ENCODE data around the gene GMDS. TPM values are rescaled to one million over a fixed set of nuclear protein-coding genes. Genes with fewer than 3 reads are reported as not detected.

The GMDS gene
- total RNA-seq, 1 donor from 2014 or later, result 65.2 TPM

DNA sequence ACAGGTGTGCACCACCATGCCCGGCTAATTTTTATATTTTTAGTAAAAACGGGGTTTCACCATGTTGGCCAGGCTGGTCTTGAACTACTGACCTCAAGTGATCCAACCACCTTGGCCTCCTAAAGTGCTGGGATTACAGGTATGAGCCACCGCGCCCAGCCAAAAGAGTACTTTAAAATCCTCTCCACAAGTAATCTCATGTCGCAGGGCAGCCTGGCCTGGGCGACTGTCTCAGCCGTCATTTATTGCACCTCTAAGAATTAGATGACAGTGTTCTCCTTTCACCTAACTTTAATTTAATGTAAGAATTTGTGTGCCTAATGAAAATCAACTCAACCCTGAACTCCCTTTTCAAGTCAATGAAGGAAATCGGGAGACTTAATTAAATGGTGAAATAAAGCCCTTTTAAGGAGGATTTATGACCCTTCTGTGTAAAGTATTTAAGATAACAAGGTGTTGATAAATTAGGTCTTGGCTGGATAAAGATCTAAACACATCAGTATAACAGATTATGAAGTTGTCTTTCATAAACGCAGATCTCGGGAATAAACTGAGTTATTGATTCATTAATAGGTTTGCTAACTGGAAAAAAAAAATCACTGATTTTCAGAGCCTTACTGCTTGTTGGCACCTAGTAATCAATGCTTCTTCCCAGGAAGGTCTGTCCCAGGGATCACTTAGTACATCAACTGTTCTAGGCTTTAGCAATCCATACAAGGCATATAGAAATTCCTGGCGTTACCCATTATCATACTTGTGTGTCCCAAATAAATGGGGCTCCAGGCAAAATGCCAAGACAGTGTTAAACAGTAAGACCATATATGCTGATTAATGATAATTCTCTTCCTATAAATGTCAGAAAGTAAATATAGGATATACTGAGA, 209.3 kb downstream of the GMDS start:
- no peak for DNase-seq (ENCODE audit: low spot score)

GRCh38 chr6:2035046-2035445, 210.4 kb downstream of the GMDS start:
- DNase-seq (ENCODE audit: low spot score), result no peak

DNA sequence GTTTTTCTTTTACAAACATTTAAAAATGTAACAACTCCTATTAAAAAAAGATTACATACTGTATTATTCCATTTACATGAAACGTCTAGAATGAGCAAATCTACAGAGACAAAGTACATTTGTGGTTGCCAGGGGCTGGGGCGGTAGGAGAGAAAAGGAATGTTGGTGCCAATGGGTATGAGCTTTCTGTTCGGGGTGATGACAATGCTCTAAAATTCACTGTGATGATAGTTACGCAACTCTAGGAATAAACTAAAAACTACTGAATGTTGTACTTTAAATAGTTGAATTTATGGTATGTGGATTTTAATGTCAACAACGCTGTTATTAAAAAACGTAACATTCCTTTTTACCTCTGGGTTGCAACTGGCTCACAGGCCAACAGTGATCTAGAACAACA, 211.1 kb downstream of the GMDS start:
- no peak for DNase-seq (ENCODE audit: low spot score)

GRCh38 chr6:2033544-2033943, 211.9 kb downstream of the GMDS start:
- no peak for DNase-seq (ENCODE audit: low spot score)

- DNase-seq (ENCODE audit: low spot score), result no peak
Measured at GRCh38 chr6:2030682-2031244, 214.6 kb downstream of the GMDS start.

DNA sequence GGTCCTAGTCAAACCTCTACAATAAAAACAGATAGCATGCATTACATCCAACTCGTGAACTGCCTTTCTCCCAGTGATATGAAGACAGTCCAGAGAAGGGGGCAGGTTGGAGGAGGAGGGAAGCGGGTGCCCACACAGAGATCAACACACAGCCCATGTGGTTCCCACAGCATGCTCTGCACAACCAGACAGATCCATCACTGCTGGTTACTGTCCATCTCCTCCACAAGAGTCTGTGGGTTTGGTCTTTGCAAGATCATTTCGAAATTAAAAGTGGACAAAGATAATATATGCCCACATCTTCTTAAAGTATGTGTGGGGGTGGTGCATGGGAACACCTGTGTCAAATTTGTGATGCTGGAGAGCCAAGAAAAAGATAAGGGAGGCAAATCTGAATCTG, 215.5 kb downstream of the GMDS start:
- DNase-seq (ENCODE audit: low spot score), result no peak

- no peak for DNase-seq (ENCODE audit: low spot score)
Measured at GRCh38 chr6:2029130-2029794, 216.1 kb downstream of the GMDS start.

DNA sequence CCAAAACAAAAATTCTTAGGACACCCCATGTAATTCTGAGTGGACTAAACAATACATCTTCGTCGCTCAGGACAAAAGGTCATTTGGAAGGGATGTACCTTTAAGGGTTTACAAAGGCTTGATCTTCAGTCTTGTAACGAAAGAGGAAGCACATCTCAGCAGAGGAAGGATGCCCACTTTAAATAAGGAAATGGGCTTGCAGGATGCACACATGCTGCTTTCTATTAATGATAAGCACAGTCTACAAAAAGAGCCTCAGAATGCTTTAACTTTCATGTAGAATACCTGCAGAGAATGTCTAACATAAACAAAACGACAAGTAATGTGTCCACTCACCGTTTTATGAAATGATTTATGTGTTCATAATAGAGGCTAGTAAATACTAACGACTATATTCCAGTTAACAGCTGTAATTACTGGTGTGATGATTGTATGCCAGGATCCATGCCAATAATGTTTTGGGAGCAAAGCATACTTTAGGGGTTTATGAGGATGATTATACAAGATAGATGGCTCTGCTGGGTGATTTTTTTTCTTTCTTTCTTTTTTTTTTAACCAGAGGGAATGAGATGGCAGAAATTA, 216.9 kb downstream of the GMDS start:
- no peak for DNase-seq (ENCODE audit: low spot score)

DNA sequence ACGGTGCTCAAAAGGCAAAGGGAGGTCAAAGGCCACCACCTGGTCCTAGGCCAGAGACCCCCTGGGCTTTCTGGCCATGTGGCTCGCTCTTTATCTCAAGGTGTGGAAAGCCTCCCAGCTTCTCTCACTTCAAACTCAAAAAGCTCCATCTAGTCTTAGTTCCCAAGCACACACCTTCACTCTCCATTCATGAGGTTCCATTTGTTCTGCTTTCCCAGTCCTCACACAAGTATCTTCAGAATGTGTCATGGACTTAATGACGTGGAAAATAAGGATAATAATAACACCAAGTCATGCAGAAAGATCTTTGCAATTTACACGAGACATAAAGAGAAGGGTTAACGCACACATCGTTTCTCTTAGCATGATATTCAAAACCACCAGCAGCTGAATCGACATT, 219.3 kb downstream of the GMDS start:
- no peak for DNase-seq (ENCODE audit: low spot score)

- DNase-seq (ENCODE audit: low spot score), result peak; percentile 76
Measured at GRCh38 chr6:2021713-2022125, 223.7 kb downstream of the GMDS start.

GRCh38 chr6:2020909-2021308, 224.5 kb downstream of the GMDS start:
- DNase-seq (ENCODE audit: low spot score), result no peak

DNA sequence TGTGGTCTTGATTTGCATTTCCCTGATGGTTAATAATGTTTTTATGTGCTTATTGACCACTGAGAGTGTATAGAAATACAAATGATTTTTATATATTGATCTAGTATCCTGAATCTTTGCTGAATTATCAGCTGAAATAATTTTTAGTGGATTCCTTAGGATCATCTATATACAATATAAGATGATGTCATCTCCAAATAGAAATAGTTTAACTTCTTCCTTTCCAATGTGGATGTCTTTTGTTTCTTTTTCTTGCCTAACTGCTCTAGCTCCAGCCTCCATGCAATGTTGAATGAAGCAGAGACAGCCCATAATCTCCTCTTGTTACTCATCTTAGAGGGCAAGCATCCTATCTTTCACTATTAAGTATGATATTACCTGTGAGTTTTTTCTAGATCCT, 226.4 kb downstream of the GMDS start:
- no peak for DNase-seq (ENCODE audit: low spot score)

DNA sequence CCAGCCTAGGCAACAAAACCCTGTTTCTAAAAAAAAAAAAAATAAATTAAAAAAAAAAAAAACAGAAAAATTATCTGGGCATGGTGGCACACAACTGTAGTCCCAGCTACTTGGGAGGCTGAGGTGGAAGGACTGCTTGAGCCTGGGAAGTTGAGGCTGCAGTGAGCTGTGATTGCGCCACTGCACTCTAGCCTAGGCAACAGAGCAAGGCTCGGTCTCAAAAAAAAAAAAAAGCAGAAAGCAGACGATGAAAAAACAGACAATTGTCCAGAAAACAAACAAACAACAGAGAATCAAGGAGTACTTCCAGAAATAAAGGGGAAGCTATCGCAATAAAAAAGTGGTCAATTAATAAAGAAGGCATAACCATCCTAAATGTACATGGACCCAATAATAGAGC, 229.4 kb downstream of the GMDS start:
- DNase-seq (ENCODE audit: low spot score), result no peak

- no peak for DNase-seq (ENCODE audit: low spot score)
Measured at GRCh38 chr6:2008383-2008976, 236.9 kb downstream of the GMDS start.

GRCh38 chr6:2007165-2007564, 238.2 kb downstream of the GMDS start:
- DNase-seq (ENCODE audit: low spot score), result no peak

GRCh38 chr6:2004888-2005287, 240.5 kb downstream of the GMDS start:
- no peak for DNase-seq (ENCODE audit: low spot score)

DNA sequence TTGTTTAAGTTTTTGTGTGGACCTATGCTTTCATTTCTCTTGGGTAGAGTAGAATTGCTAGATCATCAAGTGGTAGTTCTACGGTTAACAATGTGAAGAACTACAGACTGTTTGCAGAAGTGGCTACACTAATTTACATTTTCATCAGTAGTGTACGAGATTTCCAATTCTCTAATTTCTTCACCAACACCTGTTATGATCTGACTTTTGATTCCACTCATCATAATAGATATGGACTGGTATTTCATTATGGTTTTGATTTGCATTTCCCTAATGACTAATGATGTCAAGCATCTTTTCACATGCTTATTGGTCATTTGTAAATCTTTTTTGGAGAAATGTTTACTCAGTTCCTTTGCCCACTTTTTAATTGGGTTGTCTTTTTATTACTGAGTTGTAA, 244.4 kb downstream of the GMDS start:
- DNase-seq (ENCODE audit: low spot score), result no peak

DNA sequence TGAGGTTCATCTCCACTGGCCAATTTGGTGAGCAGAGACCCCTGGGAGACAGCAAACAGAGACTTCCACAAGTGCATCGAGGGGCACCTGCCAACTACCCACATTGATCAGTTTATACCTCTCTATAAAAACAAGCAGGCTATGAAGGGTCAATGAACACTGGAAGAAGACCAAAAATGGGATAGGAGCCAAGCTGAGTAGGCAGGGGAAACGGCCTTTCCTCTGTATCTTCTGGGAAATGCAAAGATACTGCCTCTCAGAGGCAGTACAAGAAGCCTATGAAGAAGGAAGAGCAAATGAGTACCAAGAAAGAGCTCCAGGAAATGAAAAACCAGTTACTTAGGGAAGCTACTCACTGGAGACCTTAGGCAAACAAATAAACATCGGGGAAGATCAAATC, 247.7 kb downstream of the GMDS start:
- no peak for DNase-seq (ENCODE audit: low spot score)

DNA sequence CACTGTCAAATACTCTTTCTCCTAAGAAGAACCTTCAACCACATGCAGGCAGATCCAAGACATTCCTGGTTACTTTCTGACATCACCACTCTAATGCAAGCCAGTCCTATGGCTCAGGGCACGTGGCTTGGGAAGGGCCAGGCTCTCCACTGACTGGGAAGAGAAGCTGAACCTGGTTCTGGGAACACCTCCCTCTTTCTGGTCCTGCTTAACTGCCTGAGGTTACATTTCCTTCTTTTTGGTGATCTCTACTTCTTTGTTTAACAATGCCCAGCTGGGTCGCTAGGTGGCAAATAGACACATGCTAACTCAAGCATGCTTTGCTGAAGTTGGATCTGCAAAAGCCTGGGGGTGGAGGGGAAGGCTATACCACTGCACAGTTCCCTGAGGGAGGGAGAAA, 249.8 kb downstream of the GMDS start:
- DNase-seq (ENCODE audit: low spot score), result no peak

DNA sequence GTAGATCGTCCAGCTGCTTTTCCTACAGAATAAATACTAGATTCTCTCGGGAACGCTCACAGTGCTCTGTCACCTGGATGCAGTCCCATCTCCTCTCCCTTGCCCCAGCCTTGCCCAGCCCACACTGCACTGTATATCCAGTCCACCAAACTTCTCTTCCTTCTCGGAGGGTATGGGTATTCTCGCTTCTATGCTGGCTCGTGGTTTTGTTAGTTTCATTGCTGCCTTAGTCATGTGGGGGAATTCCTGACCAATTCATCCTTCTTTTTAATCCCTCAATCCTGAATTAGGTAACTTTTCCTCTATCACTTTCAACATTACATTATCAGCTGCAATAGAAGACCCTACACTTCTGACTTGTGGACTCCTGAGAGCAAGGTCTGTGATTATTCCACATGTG, 252.4 kb downstream of the GMDS start:
- no peak for DNase-seq (ENCODE audit: low spot score)

DNA sequence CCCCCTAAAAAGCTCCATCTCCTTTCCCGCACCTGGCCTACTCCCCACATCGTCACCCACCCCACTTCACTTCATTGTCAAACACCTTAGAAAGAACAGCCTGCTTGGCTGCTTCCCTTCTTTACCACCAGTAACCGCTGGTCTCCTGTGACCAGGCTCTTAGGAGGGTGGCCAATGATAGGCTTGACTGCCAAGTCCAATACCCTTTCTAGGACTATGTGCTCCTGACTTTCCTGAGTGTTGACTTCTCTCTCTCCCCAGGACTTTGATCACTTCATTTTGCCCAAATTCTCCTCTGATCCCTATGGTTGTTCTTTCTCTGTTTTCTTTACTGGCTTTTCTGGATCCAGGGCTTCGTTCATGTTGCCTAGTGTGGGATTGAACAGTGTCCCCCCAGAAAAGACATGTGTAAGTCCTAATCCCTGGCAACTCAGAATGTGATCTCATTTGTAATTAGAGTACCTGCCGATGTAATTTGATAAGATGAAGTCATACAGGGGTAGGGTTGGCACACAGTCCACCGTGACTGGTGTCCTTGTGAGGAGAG, 254.0 kb downstream of the GMDS start:
- no peak for DNase-seq (ENCODE audit: low spot score)

DNA sequence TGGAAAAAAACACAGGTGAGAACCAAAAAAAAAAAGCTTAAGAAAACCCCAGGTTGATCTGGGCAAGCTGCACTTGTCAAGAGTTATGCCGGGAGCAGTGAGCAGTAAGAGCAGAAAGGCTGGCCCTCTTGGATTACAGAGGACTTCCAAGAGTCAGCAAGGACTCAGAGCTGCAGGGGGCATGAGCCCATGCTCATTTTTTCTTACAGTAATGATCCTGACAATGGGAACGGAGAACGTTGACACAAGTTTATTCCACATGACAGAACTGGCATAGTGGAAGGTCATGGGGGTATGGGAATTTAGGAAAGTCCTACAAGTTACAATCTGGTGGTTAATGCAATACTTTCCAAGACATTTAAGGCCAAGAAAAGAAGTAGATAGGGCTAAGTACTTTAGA, 256.6 kb downstream of the GMDS start:
- DNase-seq (ENCODE audit: low spot score), result no peak
